Activated T-cell treated with anti-CD3 and anti-CD28 coated beads, Interleukin-2, amount 50 U/mL, for 24 hours (primary cell): Measurements from ENCODE around the gene CFTR.
"Not testable (repeated sequence)": the region's sequence is repeated elsewhere in the genome, so short reads cannot be mapped to it uniquely, and the experiment has no call there.

Experiments used
- DNase-seq: peaks from one replicate; pipeline ENCODE4 v3.0.0-alpha.2; 2020
- H3K27ac Mint-ChIP-seq: 2 replicates; pipeline ENCODE4 v1.8.0; 2020; ENCODE audit warnings: mild to moderate bottlenecking, mixed read lengths
- H3K27me3 Mint-ChIP-seq: 2 replicates; pipeline ENCODE4 v1.8.0; 2020; ENCODE audit warnings: mixed read lengths
- H3K36me3 Mint-ChIP-seq: 2 replicates; pipeline ENCODE4 v1.8.0; 2020; ENCODE audit warnings: low read depth, mixed read lengths
- H3K4me1 Mint-ChIP-seq: 2 replicates; pipeline ENCODE4 v1.8.0; 2020; ENCODE audit warnings: low read depth, mixed read lengths
- H3K4me3 Mint-ChIP-seq: 2 replicates; pipeline ENCODE4 v1.8.0; 2020; ENCODE audit warnings: mild to moderate bottlenecking, moderate library complexity, mixed read lengths
- H3K9me3 Mint-ChIP-seq: 2 replicates; pipeline ENCODE4 v1.8.0; 2020; ENCODE audit warnings: mixed read lengths

Gene CFTR

GRCh38 chr7:117480978-117481377, 1.2 kb downstream of the CFTR start:
- Mint-ChIP-seq H3K4me1 (no peaks in the 10 kb centered on the region), H3K27ac (no peak overlapping the region), H3K9me3 (no peaks in the 10 kb centered on the region), H3K27me3 (peaks cover 43% of the 10 kb centered on the region), H3K4me3 (no peak overlapping the region), H3K36me3 (no peaks in the 10 kb centered on the region)
- no peak for DNase-seq

GRCh38 chr7:117485118-117485620, 5.3 kb downstream of the CFTR start:
- DNase-seq: no peak
- Mint-ChIP-seq H3K27ac (no peak overlapping the region), H3K27me3 (peaks cover 13% of the 10 kb centered on the region), H3K36me3 (no peaks in the 10 kb centered on the region), H3K9me3 (no peaks in the 10 kb centered on the region), H3K4me3 (no peak overlapping the region), H3K4me1 (no peaks in the 10 kb centered on the region)

GRCh38 chr7:117489016-117489415, 9.2 kb downstream of the CFTR start:
- no peaks in the 10 kb centered on the region for H3K27me3 Mint-ChIP-seq
- H3K4me1 Mint-ChIP-seq: no peaks in the 10 kb centered on the region
- no peak overlapping the region for H3K4me3 Mint-ChIP-seq
- no peaks in the 10 kb centered on the region for H3K36me3 Mint-ChIP-seq
- DNase-seq: no peak
- H3K27ac Mint-ChIP-seq: no peak overlapping the region
- H3K9me3 Mint-ChIP-seq: no peaks in the 10 kb centered on the region

GRCh38 chr7:117489430-117489829, 9.6 kb downstream of the CFTR start:
- Mint-ChIP-seq H3K36me3 (no peaks in the 10 kb centered on the region), H3K4me1 (no peaks in the 10 kb centered on the region)

GRCh38 chr7:117489911-117490310, 10.1 kb downstream of the CFTR start:
- H3K36me3 Mint-ChIP-seq: no peaks in the 10 kb centered on the region
- DNase-seq: no peak
- H3K27me3 Mint-ChIP-seq: no peaks in the 10 kb centered on the region
- H3K9me3 Mint-ChIP-seq: no peaks in the 10 kb centered on the region
- no peak overlapping the region for H3K4me3 Mint-ChIP-seq
- H3K4me1 Mint-ChIP-seq: no peaks in the 10 kb centered on the region
- no peak overlapping the region for H3K27ac Mint-ChIP-seq

More at GRCh38 chr7:117489430-117489829, 9.6 kb downstream of the CFTR start:
- no peak for DNase-seq
- no peaks in the 10 kb centered on the region for H3K27me3 Mint-ChIP-seq
- H3K9me3 Mint-ChIP-seq: no peaks in the 10 kb centered on the region
- no peak overlapping the region for H3K27ac Mint-ChIP-seq
- H3K4me3 Mint-ChIP-seq: no peak overlapping the region

- H3K27me3 Mint-ChIP-seq: no peaks in the 10 kb centered on the region
- no peak for DNase-seq
- H3K27ac Mint-ChIP-seq: no peak overlapping the region
- H3K9me3 Mint-ChIP-seq: no peaks in the 10 kb centered on the region
- H3K4me3 Mint-ChIP-seq: no peak overlapping the region
- H3K36me3 Mint-ChIP-seq: no peaks in the 10 kb centered on the region
- H3K4me1 Mint-ChIP-seq: no peaks in the 10 kb centered on the region
Observed at GRCh38 chr7:117492649-117493048, 12.8 kb downstream of the CFTR start.

- DNase-seq: no peak
- H3K27me3 Mint-ChIP-seq: no peaks in the 10 kb centered on the region
- H3K4me1 Mint-ChIP-seq: no peaks in the 10 kb centered on the region
- no peak overlapping the region for H3K4me3 Mint-ChIP-seq
- H3K27ac Mint-ChIP-seq: no peak overlapping the region
- no peaks in the 10 kb centered on the region for H3K36me3 Mint-ChIP-seq
- no peaks in the 10 kb centered on the region for H3K9me3 Mint-ChIP-seq
Observed at GRCh38 chr7:117493460-117493859, 13.6 kb downstream of the CFTR start.

GRCh38 chr7:117495308-117495707, 15.5 kb downstream of the CFTR start:
- H3K36me3 Mint-ChIP-seq: no peaks in the 10 kb centered on the region
- peaks cover 5% of the 10 kb centered on the region for H3K27me3 Mint-ChIP-seq
- no peak for DNase-seq
- H3K4me1 Mint-ChIP-seq: no peaks in the 10 kb centered on the region
- H3K27ac Mint-ChIP-seq: no peak overlapping the region
- no peak overlapping the region for H3K4me3 Mint-ChIP-seq
- peaks cover 4% of the 10 kb centered on the region for H3K9me3 Mint-ChIP-seq

- H3K27me3 Mint-ChIP-seq: peaks cover 5% of the 10 kb centered on the region
Observed at GRCh38 chr7:117502331-117502730, 22.5 kb downstream of the CFTR start.

GRCh38 chr7:117505238-117505637, 25.4 kb downstream of the CFTR start:
- no peak overlapping the region for H3K27ac Mint-ChIP-seq

More at GRCh38 chr7:117502331-117502730, 22.5 kb downstream of the CFTR start:
- H3K36me3 Mint-ChIP-seq: no peaks in the 10 kb centered on the region
- H3K9me3 Mint-ChIP-seq: peaks cover 4% of the 10 kb centered on the region
- no peaks in the 10 kb centered on the region for H3K4me1 Mint-ChIP-seq
- H3K4me3 Mint-ChIP-seq: no peak overlapping the region
- no peak overlapping the region for H3K27ac Mint-ChIP-seq
- DNase-seq: no peak

GRCh38 chr7:117508676-117509075, 28.9 kb downstream of the CFTR start:
- no peaks in the 10 kb centered on the region for H3K4me1 Mint-ChIP-seq
- no peaks in the 10 kb centered on the region for H3K36me3 Mint-ChIP-seq
- DNase-seq: no peak
- H3K27ac Mint-ChIP-seq: no peak overlapping the region
- H3K4me3 Mint-ChIP-seq: no peak overlapping the region
- H3K27me3 Mint-ChIP-seq: no peaks in the 10 kb centered on the region
- H3K9me3 Mint-ChIP-seq: peaks cover 3% of the 10 kb centered on the region

More at GRCh38 chr7:117505238-117505637, 25.4 kb downstream of the CFTR start:
- DNase-seq: no peak
- H3K9me3 Mint-ChIP-seq: no peaks in the 10 kb centered on the region
- H3K4me1 Mint-ChIP-seq: no peaks in the 10 kb centered on the region
- no peaks in the 10 kb centered on the region for H3K36me3 Mint-ChIP-seq
- H3K4me3 Mint-ChIP-seq: no peak overlapping the region
- no peaks in the 10 kb centered on the region for H3K27me3 Mint-ChIP-seq

GRCh38 chr7:117517194-117517593, 37.4 kb downstream of the CFTR start:
- not testable (repeated sequence) for DNase-seq, H3K9me3 Mint-ChIP-seq, H3K4me3 Mint-ChIP-seq, H3K36me3 Mint-ChIP-seq, H3K27me3 Mint-ChIP-seq, H3K27ac Mint-ChIP-seq, H3K4me1 Mint-ChIP-seq

- no peak for DNase-seq
- Mint-ChIP-seq H3K36me3 (no peaks in the 10 kb centered on the region), H3K4me1 (no peaks in the 10 kb centered on the region), H3K4me3 (no peak overlapping the region), H3K9me3 (no peaks in the 10 kb centered on the region), H3K27me3 (no peaks in the 10 kb centered on the region), H3K27ac (no peak overlapping the region)
Observed at GRCh38 chr7:117530390-117530789, 50.6 kb downstream of the CFTR start.

- no peak for DNase-seq
- no peak overlapping the region for H3K27ac Mint-ChIP-seq
- no peaks in the 10 kb centered on the region for H3K9me3 Mint-ChIP-seq
- no peaks in the 10 kb centered on the region for H3K4me1 Mint-ChIP-seq
- no peaks in the 10 kb centered on the region for H3K27me3 Mint-ChIP-seq
- no peaks in the 10 kb centered on the region for H3K36me3 Mint-ChIP-seq
- H3K4me3 Mint-ChIP-seq: no peak overlapping the region
Observed at GRCh38 chr7:117531595-117532244, 51.9 kb downstream of the CFTR start.

GRCh38 chr7:117538053-117538452, 58.2 kb downstream of the CFTR start:
- no peaks in the 10 kb centered on the region for H3K4me1 Mint-ChIP-seq
- no peak for DNase-seq
- no peaks in the 10 kb centered on the region for H3K27me3 Mint-ChIP-seq
- H3K27ac Mint-ChIP-seq: no peak overlapping the region
- no peaks in the 10 kb centered on the region for H3K36me3 Mint-ChIP-seq
- no peaks in the 10 kb centered on the region for H3K9me3 Mint-ChIP-seq
- H3K4me3 Mint-ChIP-seq: no peak overlapping the region

GRCh38 chr7:117544061-117544460, 64.2 kb downstream of the CFTR start:
- no peaks in the 10 kb centered on the region for H3K4me1 Mint-ChIP-seq
- no peak for DNase-seq
- H3K36me3 Mint-ChIP-seq: no peaks in the 10 kb centered on the region
- no peaks in the 10 kb centered on the region for H3K9me3 Mint-ChIP-seq
- no peak overlapping the region for H3K4me3 Mint-ChIP-seq
- H3K27me3 Mint-ChIP-seq: no peaks in the 10 kb centered on the region
- no peak overlapping the region for H3K27ac Mint-ChIP-seq
